ENCODE results near the gene DDX20. TPM values are rescaled to one million over a fixed set of nuclear protein-coding genes. Genes with fewer than 3 reads are reported as not detected.

Gene DDX20
- total RNA-seq, 2 donors from 2014 or later, result 6.1 to 8.8 TPM

- peak; percentile 34 for DNase-seq (ENCODE audit: low spot score)
- Histone ChIP-seq H3K27me3 (no peaks in the 10 kb centered on the region), H3K27ac (peak overlapping the region; percentile 62 to 68), H3K36me3 (peaks cover 13% of the 10 kb centered on the region), H3K4me3 (no peak overlapping the region), H3K9me3 (no peaks in the 10 kb centered on the region), H3K4me1 (peaks cover 2 to 91% of the 10 kb centered on the region in 2 donors)
- no peak for TF ChIP-seq CTCF (IDR thresholded peaks at IDR 0.05)
Observed at GRCh38 chr1:111723091-111723806, 32.5 kb upstream of the DDX20 start.

- Histone ChIP-seq H3K27ac (no peak overlapping the region), H3K9me3 (no peaks in the 10 kb centered on the region), H3K4me3 (no peak overlapping the region), H3K4me1 (peaks cover 2 to 97% of the 10 kb centered on the region in 2 donors), H3K27me3 (no peaks in the 10 kb centered on the region), H3K36me3 (peaks cover 13% of the 10 kb centered on the region)
- no peak for DNase-seq (ENCODE audit: low spot score)
- no peak for TF ChIP-seq CTCF (IDR thresholded peaks at IDR 0.05)
Observed at GRCh38 chr1:111723871-111724270, 31.8 kb upstream of the DDX20 start.

DNA sequence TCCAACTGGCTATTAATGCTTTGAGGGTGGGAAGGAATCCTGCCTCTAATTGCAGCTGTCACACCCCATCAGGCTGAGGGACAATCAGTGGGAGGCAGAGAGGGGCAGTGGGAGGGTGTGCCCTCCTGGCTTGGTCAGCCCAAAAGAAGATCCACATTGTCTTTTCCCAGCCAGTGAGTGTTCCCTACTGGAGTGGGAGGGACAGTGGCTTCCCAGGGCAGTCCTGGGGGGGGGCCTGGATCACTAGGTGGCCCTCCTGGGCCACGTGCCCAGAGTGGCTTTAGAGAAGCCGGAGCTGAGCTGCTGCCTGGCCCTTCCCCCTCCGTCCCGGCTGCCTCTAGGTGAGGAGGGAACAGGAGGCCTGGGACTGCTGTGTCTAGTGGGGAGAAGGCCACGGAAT lies 30.5 kb upstream of the DDX20 start:
- no peaks in the 10 kb centered on the region for H3K27me3 ChIP-seq
- DNase-seq (ENCODE audit: low spot score), result peak; percentile 58
- H3K36me3 ChIP-seq, result peaks cover 13% of the 10 kb centered on the region
- no peaks in the 10 kb centered on the region for H3K9me3 ChIP-seq
- no peak for TF ChIP-seq CTCF (IDR thresholded peaks at IDR 0.05)
- H3K4me1 ChIP-seq, result peaks cover 0 to 97% of the 10 kb centered on the region in 2 donors
- peak overlapping the region; percentile 57 to 64 for H3K27ac ChIP-seq
- H3K4me3 ChIP-seq, result no peak overlapping the region

GRCh38 chr1:111727056-111727455 lies 28.6 kb upstream of the DDX20 start:
- Histone ChIP-seq H3K27me3 (no peaks in the 10 kb centered on the region), H3K4me3 (no peak overlapping the region), H3K9me3 (no peaks in the 10 kb centered on the region), H3K27ac (no peak overlapping the region), H3K4me1 (peaks cover 0 to 97% of the 10 kb centered on the region in 2 donors), H3K36me3 (peaks cover 13% of the 10 kb centered on the region)
- TF ChIP-seq CTCF (IDR thresholded peaks at IDR 0.05), result no peak
- DNase-seq (ENCODE audit: low spot score), result peak; percentile 43

GRCh38 chr1:111729271-111729921 lies 26.3 kb upstream of the DDX20 start:
- Histone ChIP-seq H3K27me3 (no peaks in the 10 kb centered on the region), H3K4me3 (no peak overlapping the region)
- TF ChIP-seq CTCF (IDR thresholded peaks at IDR 0.05), result no peak

More at GRCh38 chr1:111729271-111729921, 26.3 kb upstream of the DDX20 start:
- Histone ChIP-seq H3K27ac (peak overlapping the region; percentile 74 to 96), H3K9me3 (no peaks in the 10 kb centered on the region), H3K4me1 (peaks cover 0 to 98% of the 10 kb centered on the region in 2 donors), H3K36me3 (peaks cover 13% of the 10 kb centered on the region)
- peak; percentile 58 for DNase-seq (ENCODE audit: low spot score)

Measured in right atrium auricular region (tissue), 2 donors.